Progenitor cell of endocrine pancreas (in vitro differentiated cells): ENCODE data around the gene SPATA31E1. TPM values are rescaled to one million over a fixed set of nuclear protein-coding genes. Genes with fewer than 3 reads are reported as not detected.

ENCODE experiments used
- DNase-seq: peaks from one replicate; pipeline ENCODE4 v3.0.0; 2021; ENCODE audit warnings: low spot score; ENCODE audit not compliant: unreplicated experiment
- H3K27ac Mint-ChIP-seq: 2 replicates; pipeline ENCODE4 v1.8.0; 2021; ENCODE audit warnings: mild to moderate bottlenecking, moderate library complexity, mixed read lengths
- H3K27me3 Mint-ChIP-seq: 2 replicates; pipeline ENCODE4 v1.8.0; 2021; ENCODE audit warnings: mixed read lengths
- H3K36me3 Mint-ChIP-seq: 2 replicates; pipeline ENCODE4 v1.8.0; 2022; ENCODE audit warnings: mixed read lengths; ENCODE audit not compliant: insufficient read depth
- H3K4me1 Mint-ChIP-seq: 2 replicates; pipeline ENCODE4 v1.8.0; 2021; ENCODE audit warnings: low read depth, mixed read lengths
- H3K4me3 Mint-ChIP-seq: 2 replicates; pipeline ENCODE4 v1.8.0; 2021; ENCODE audit warnings: low read depth, mild to moderate bottlenecking, moderate library complexity, mixed read lengths
- H3K9me3 Mint-ChIP-seq: 2 replicates; pipeline ENCODE4 v1.8.0; 2021; ENCODE audit warnings: low read depth, mixed read lengths
- CTCF ChIP-seq: fragments of 200-600 bp; sonication (generic); IDR thresholded peaks from one replicate; pipeline ENCODE4 v1.5.0; 2021; ENCODE audit warnings: antibody characterized with exemption, mild to moderate bottlenecking; ENCODE audit not compliant: unreplicated experiment
- total RNA-seq: library from RNA; stranded (reverse); gene quantifications from 2 replicates; pipeline ENCODE4 v1.2.1, GENCODE V29; 2021

Gene SPATA31E1
- total RNA-seq, 1 donor from 2014 or later: not detected

GRCh38 chr9:87874304-87874623, 8.4 kb upstream of the SPATA31E1 start:
- peaks cover 3% of the 10 kb centered on the region for H3K9me3 Mint-ChIP-seq
- H3K4me1 Mint-ChIP-seq: peaks cover 2% of the 10 kb centered on the region
- peaks cover 3% of the 10 kb centered on the region for H3K27me3 Mint-ChIP-seq
- no peak overlapping the region for H3K4me3 Mint-ChIP-seq
- no peaks in the 10 kb centered on the region for H3K36me3 Mint-ChIP-seq
- H3K27ac Mint-ChIP-seq: no peak overlapping the region
- no peak for DNase-seq
- no peak for TF ChIP-seq CTCF

- H3K27ac Mint-ChIP-seq: no peak overlapping the region
- H3K4me3 Mint-ChIP-seq: no peak overlapping the region
- no peaks in the 10 kb centered on the region for H3K36me3 Mint-ChIP-seq
- DNase-seq: no peak
- H3K9me3 Mint-ChIP-seq: peaks cover 3% of the 10 kb centered on the region
- H3K4me1 Mint-ChIP-seq: peaks cover 2% of the 10 kb centered on the region
- no peak for TF ChIP-seq CTCF
- peaks cover 3% of the 10 kb centered on the region for H3K27me3 Mint-ChIP-seq
These were observed 7.6 kb upstream of the SPATA31E1 start for GRCh38 chr9:87875060-87875459.

GRCh38 chr9:87875831-87876545, 6.7 kb upstream of the SPATA31E1 start:
- DNase-seq: no peak

GRCh38 chr9:87876708-87877107, 6.0 kb upstream of the SPATA31E1 start:
- no peak for DNase-seq
- no peak for TF ChIP-seq CTCF
- Mint-ChIP-seq H3K4me3 (no peak overlapping the region), H3K36me3 (no peaks in the 10 kb centered on the region), H3K27ac (no peak overlapping the region), H3K27me3 (peaks cover 3% of the 10 kb centered on the region), H3K9me3 (peaks cover 3% of the 10 kb centered on the region), H3K4me1 (peaks cover 2% of the 10 kb centered on the region)

More at GRCh38 chr9:87875831-87876545, 6.7 kb upstream of the SPATA31E1 start:
- no peak overlapping the region for H3K4me3 Mint-ChIP-seq
- peaks cover 3% of the 10 kb centered on the region for H3K27me3 Mint-ChIP-seq
- no peak for TF ChIP-seq CTCF
- H3K4me1 Mint-ChIP-seq: peaks cover 2% of the 10 kb centered on the region
- H3K27ac Mint-ChIP-seq: no peak overlapping the region
- no peaks in the 10 kb centered on the region for H3K36me3 Mint-ChIP-seq
- H3K9me3 Mint-ChIP-seq: peaks cover 3% of the 10 kb centered on the region

GRCh38 chr9:87878989-87879511, 3.6 kb upstream of the SPATA31E1 start:
- no peak for DNase-seq
- no peak overlapping the region for H3K27ac Mint-ChIP-seq
- H3K4me1 Mint-ChIP-seq: peaks cover 2% of the 10 kb centered on the region
- no peak for TF ChIP-seq CTCF
- H3K9me3 Mint-ChIP-seq: peaks cover 3% of the 10 kb centered on the region
- no peak overlapping the region for H3K4me3 Mint-ChIP-seq
- no peaks in the 10 kb centered on the region for H3K36me3 Mint-ChIP-seq
- H3K27me3 Mint-ChIP-seq: no peaks in the 10 kb centered on the region
